ENCODE data around the gene STK10.

Gene STK10

DNA sequence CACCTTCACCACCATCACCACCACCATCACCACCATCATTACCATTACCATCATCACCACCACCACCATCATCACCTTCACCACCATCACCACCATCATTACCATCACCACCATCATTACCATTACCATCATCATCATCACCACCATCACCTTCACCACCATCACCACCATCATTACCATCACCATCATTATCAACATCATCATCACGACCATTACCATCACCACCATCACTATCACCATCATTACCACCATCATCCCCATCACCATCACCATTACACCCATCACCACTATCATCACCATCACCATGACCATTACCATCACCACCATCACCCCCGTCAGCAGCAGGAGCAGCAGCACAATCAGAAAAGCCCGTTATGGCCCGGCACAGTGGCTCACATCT is 89.1 kb downstream of the STK10 start:
- Histone ChIP-seq H3K9me2 (replicated peaks; ENCODE audit: low read depth, low read length) (no peaks in the 10 kb centered on the region), H3F3A (ENCODE audit: low read depth) (no peaks in the 10 kb centered on the region), H3K27me3 (ENCODE audit: insufficient read depth, low read length, poor library complexity, severe bottlenecking) (no peaks in the 10 kb centered on the region), H3K36me3 (ENCODE audit: insufficient read depth, low read length) (peaks cover 40% of the 10 kb centered on the region; the same call in 1 of the 2 replicates), H3K9me3 (ENCODE audit: insufficient read depth, low read depth, low read length) (no peaks in the 10 kb centered on the region), H4K20me1 (ENCODE audit: insufficient read depth, low read length, poor library complexity, severe bottlenecking) (no peaks in the 10 kb centered on the region), H3K4me3 (ENCODE audit: low read length, poor library complexity, severe bottlenecking) (no peak overlapping the region), H3K79me2 (ENCODE audit: insufficient read depth, low read length) (no peaks in the 10 kb centered on the region), H3K4me1 (ENCODE audit: insufficient read depth, low read length, poor library complexity, severe bottlenecking) (no peaks in the 10 kb centered on the region), H2AFZ (ENCODE audit: low read length) (no peak overlapping the region), H3K4me2 (ENCODE audit: low read depth, low read length, poor library complexity, severe bottlenecking) (no peak overlapping the region), H3K9ac (ENCODE audit: low read depth, low read length, poor library complexity, severe bottlenecking) (no peak overlapping the region)
- TF ChIP-seq CTCF (conservative IDR thresholded peaks at IDR 0.05; ENCODE audit: low read length) (no peak), EZH2phosphoT487 (IDR thresholded peaks at IDR 0.05; ENCODE audit: borderline replicate concordance) (no peak)

DNA sequence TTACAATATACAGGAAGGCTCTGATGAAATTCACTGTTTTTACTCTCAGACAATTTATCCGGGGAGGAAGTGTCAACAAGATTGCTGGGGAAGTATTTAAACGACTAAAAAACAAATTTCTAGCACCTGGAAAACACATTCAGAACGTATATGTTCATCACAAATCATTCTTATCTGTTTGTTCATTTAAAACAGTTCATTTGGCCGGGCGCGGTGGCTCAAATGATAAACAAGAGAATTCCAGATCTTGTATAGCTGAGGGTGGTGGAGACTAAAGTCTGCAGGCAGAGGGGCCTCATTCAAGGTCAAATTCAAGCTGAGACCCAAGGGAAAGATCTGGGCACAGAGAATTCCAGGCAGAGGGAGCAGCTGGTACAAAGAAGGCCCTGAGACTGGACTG is 90.0 kb downstream of the STK10 start:
- Histone ChIP-seq H3K9me3 (ENCODE audit: insufficient read depth, low read depth, low read length) (no peaks in the 10 kb centered on the region), H3K9me2 (replicated peaks; ENCODE audit: low read depth, low read length) (no peaks in the 10 kb centered on the region)

DNA sequence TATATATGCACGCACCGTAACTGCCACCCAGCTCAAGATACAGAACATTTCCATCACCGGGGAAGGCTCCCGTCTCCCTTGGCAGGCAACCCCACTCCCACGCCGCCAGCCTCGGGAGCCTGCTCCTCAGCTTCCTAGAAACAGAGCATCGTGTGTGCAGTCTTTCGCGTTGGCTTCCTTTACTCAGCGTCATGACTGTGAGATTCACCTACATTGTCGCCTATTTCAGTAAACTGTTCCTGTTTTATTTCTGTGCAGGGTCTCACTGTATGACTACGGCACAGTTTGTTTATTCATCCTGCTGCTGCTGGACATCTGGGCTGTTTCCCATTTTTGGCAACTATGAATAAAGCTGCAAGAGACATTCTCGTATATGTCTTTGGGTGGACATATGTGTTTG is 90.7 kb downstream of the STK10 start:
- Histone ChIP-seq H3K9me2 (replicated peaks; ENCODE audit: low read depth, low read length) (no peaks in the 10 kb centered on the region), H2AFZ (ENCODE audit: low read length) (no peak overlapping the region), H3K27me3 (ENCODE audit: insufficient read depth, low read length, poor library complexity, severe bottlenecking) (no peaks in the 10 kb centered on the region), H3K9ac (ENCODE audit: low read depth, low read length, poor library complexity, severe bottlenecking) (no peak overlapping the region), H3K36me3 (ENCODE audit: insufficient read depth, low read length) (peaks cover 40% of the 10 kb centered on the region; the same call in 1 of the 2 replicates), H3K4me2 (ENCODE audit: low read depth, low read length, poor library complexity, severe bottlenecking) (no peak overlapping the region), H3K4me3 (ENCODE audit: low read length, poor library complexity, severe bottlenecking) (no peak overlapping the region), H3K4me1 (ENCODE audit: insufficient read depth, low read length, poor library complexity, severe bottlenecking) (no peaks in the 10 kb centered on the region), H3K79me2 (ENCODE audit: insufficient read depth, low read length) (no peaks in the 10 kb centered on the region), H3K9me3 (ENCODE audit: insufficient read depth, low read depth, low read length) (no peaks in the 10 kb centered on the region), H3F3A (ENCODE audit: low read depth) (no peaks in the 10 kb centered on the region), H4K20me1 (ENCODE audit: insufficient read depth, low read length, poor library complexity, severe bottlenecking) (no peaks in the 10 kb centered on the region)
- no peak for TF ChIP-seq CTCF (conservative IDR thresholded peaks at IDR 0.05; ENCODE audit: low read length)
- TF ChIP-seq EZH2phosphoT487 (IDR thresholded peaks at IDR 0.05; ENCODE audit: borderline replicate concordance), result no peak

More for the DNA sequence above, 90.0 kb downstream of the STK10 start:
- Histone ChIP-seq H3K36me3 (ENCODE audit: insufficient read depth, low read length) (peaks cover 38% of the 10 kb centered on the region; the same call in 1 of the 2 replicates), H3K79me2 (ENCODE audit: insufficient read depth, low read length) (no peaks in the 10 kb centered on the region), H3K4me2 (ENCODE audit: low read depth, low read length, poor library complexity, severe bottlenecking) (no peak overlapping the region), H4K20me1 (ENCODE audit: insufficient read depth, low read length, poor library complexity, severe bottlenecking) (no peaks in the 10 kb centered on the region), H3K4me3 (ENCODE audit: low read length, poor library complexity, severe bottlenecking) (no peak overlapping the region), H3K4me1 (ENCODE audit: insufficient read depth, low read length, poor library complexity, severe bottlenecking) (no peaks in the 10 kb centered on the region), H2AFZ (ENCODE audit: low read length) (no peak overlapping the region), H3K9ac (ENCODE audit: low read depth, low read length, poor library complexity, severe bottlenecking) (no peak overlapping the region), H3K27me3 (ENCODE audit: insufficient read depth, low read length, poor library complexity, severe bottlenecking) (no peaks in the 10 kb centered on the region), H3F3A (ENCODE audit: low read depth) (no peaks in the 10 kb centered on the region)
- TF ChIP-seq EZH2phosphoT487 (IDR thresholded peaks at IDR 0.05; ENCODE audit: borderline replicate concordance), result no peak
- no peak for TF ChIP-seq CTCF (conservative IDR thresholded peaks at IDR 0.05; ENCODE audit: low read length)
